Measurements from ENCODE around the gene STARD3NL.

DNA sequence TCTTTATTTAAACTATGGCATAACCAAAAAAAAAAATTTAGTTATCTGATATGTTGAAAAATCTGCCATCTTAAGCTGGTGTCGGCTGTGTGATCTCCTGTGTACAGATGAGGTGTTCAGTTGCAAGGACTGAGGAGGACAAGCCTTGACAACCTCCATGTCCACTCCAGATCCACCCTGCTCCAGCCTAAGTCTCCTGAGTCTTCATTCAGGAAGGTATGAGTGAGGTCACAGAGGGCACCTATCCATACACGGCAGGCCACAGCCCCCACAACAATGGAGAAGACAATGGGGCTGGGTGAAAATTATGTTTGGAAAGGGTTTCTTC, 79.3 kb downstream of the STARD3NL start:
- TF ChIP-seq YY1 (IDR thresholded peaks at IDR 0.05; ENCODE audit: insufficient read depth, insufficient read length), result no peak
- no peak for TF ChIP-seq ZNF274 (IDR thresholded peaks at IDR 0.05; ENCODE audit: low read depth, low read length)
- no peak for TF ChIP-seq SUZ12 (IDR thresholded peaks at IDR 0.05; ENCODE audit: extremely low read depth, insufficient read depth, insufficient read length)
